ENCODE results near the gene AZU1. TPM values are rescaled to one million over a fixed set of nuclear protein-coding genes. Genes with fewer than 3 reads are reported as not detected.

The AZU1 gene
- total RNA-seq, 2 donors from 2014 or later = 2.5 to 3.7 TPM

GRCh38 chr19:843180-843835 lies 15.7 kb downstream of the AZU1 start:
- Histone ChIP-seq H3K4me3 (ENCODE audit: low read length) (no peak overlapping the region), H3K9ac (ENCODE audit: extremely low read depth, low read length, poor library complexity, severe bottlenecking) (no peak overlapping the region), H3K9me3 (ENCODE audit: control insufficient read depth, low read length) (no peaks in the 10 kb centered on the region), H3K4me1 (ENCODE audit: control insufficient read depth, insufficient read depth, low read length) (no peaks in the 10 kb centered on the region), H3K27ac (ENCODE audit: low read depth, low read length) (no peak overlapping the region), H3K36me3 (ENCODE audit: control insufficient read depth, insufficient read depth, low read length) (no peaks in the 10 kb centered on the region), H3K27me3 (ENCODE audit: control insufficient read depth, insufficient read depth, low read length, poor library complexity, severe bottlenecking) (peaks cover 31% of the 10 kb centered on the region)
- no peaks in the 10 kb centered on the region for H3K9me3 Mint-ChIP-seq
- no peaks in the 10 kb centered on the region for H3K4me1 Mint-ChIP-seq
- peaks cover 46% of the 10 kb centered on the region for H3K27me3 Mint-ChIP-seq (ENCODE audit: insufficient read depth)
- H3K27ac Mint-ChIP-seq = no peak overlapping the region
- no peak overlapping the region for H3K4me3 Mint-ChIP-seq
- H3K36me3 Mint-ChIP-seq (ENCODE audit: low read depth) = no peaks in the 10 kb centered on the region
- DNase-seq = peak; percentile 77
- TF ChIP-seq, protein P1, sequence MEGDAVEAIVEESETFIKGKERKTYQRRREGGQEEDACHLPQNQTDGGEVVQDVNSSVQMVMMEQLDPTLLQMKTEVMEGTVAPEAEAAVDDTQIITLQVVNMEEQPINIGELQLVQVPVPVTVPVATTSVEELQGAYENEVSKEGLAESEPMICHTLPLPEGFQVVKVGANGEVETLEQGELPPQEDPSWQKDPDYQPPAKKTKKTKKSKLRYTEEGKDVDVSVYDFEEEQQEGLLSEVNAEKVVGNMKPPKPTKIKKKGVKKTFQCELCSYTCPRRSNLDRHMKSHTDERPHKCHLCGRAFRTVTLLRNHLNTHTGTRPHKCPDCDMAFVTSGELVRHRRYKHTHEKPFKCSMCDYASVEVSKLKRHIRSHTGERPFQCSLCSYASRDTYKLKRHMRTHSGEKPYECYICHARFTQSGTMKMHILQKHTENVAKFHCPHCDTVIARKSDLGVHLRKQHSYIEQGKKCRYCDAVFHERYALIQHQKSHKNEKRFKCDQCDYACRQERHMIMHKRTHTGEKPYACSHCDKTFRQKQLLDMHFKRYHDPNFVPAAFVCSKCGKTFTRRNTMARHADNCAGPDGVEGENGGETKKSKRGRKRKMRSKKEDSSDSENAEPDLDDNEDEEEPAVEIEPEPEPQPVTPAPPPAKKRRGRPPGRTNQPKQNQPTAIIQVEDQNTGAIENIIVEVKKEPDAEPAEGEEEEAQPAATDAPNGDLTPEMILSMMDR (conservative IDR thresholded peaks at IDR 0.05) = peak; percentile 58
- 9 to 11% methylated on average over 31 to 46 of the region's 46 CpGs for WGBS, 2 experiments (ENCODE audit: insufficient coverage in 1 of 2, insufficient read length in 1 of 2)

DNA sequence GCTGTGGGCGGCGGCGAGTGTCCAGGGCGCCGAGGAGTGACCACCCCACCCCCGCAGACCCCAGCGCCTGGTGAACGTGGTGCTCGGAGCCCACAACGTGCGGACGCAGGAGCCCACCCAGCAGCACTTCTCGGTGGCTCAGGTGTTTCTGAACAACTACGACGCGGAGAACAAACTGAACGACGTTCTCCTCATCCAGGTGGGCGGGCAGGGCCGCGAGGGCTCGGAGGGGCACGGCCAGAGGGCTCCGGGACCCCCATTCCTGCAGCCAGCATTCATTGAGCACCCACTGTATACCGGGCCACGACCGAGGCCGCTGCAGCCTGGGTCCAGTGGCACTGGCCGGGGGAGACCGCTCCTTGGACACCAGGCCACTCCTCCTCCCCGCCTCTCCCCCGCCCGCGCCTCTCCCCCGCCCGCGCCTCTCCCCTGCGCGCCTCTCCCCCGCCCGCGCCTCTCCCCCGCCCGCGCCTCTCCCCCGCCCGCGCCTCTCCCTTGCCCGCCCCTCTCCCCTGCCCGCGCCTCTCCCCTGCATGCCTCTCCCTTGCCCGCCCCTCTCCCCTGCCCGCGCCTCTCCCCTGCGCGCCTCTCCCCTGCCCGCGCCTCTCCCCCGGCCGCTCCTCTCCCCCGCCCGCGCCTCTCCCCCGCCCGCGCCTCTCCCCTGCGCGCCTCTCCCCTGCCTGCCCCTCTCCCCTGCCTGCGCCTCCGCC lies 16.4 kb downstream of the AZU1 start:
- H3K9ac ChIP-seq (ENCODE audit: extremely low read depth, low read length, poor library complexity, severe bottlenecking) = no peak overlapping the region
- Mint-ChIP-seq H3K4me3 (no peak overlapping the region), H3K27ac (no peak overlapping the region), H3K4me1 (no peaks in the 10 kb centered on the region), H3K36me3 (ENCODE audit: low read depth) (no peaks in the 10 kb centered on the region), H3K9me3 (no peaks in the 10 kb centered on the region), H3K27me3 (ENCODE audit: insufficient read depth) (peaks cover 49% of the 10 kb centered on the region)
- no peaks in the 10 kb centered on the region for H3K4me1 ChIP-seq (ENCODE audit: control insufficient read depth, insufficient read depth, low read length)
- TF ChIP-seq, protein P1 (conservative IDR thresholded peaks at IDR 0.05) = no peak
- DNase-seq = no peak
- no peaks in the 10 kb centered on the region for H3K36me3 ChIP-seq (ENCODE audit: control insufficient read depth, insufficient read depth, low read length)
- WGBS, 2 experiments (ENCODE audit: insufficient coverage in 1 of 2, insufficient read length in 1 of 2) = 15 to 18% methylated on average over 17 to 43 of the region's 70 CpGs
- H3K4me3 ChIP-seq (ENCODE audit: low read length) = no peak overlapping the region
- H3K9me3 ChIP-seq (ENCODE audit: control insufficient read depth, low read length) = no peaks in the 10 kb centered on the region
- no peak overlapping the region for H3K27ac ChIP-seq (ENCODE audit: low read depth, low read length)
- peaks cover 31% of the 10 kb centered on the region for H3K27me3 ChIP-seq (ENCODE audit: control insufficient read depth, insufficient read depth, low read length, poor library complexity, severe bottlenecking)

GRCh38 chr19:844546-844971 lies 16.9 kb downstream of the AZU1 start:
- TF ChIP-seq, protein P1 (conservative IDR thresholded peaks at IDR 0.05) = no peak
- Histone ChIP-seq H3K9me3 (ENCODE audit: control insufficient read depth, low read length) (no peaks in the 10 kb centered on the region), H3K9ac (ENCODE audit: extremely low read depth, low read length, poor library complexity, severe bottlenecking) (no peak overlapping the region), H3K4me3 (ENCODE audit: low read length) (no peak overlapping the region), H3K27ac (ENCODE audit: low read depth, low read length) (no peak overlapping the region), H3K36me3 (ENCODE audit: control insufficient read depth, insufficient read depth, low read length) (no peaks in the 10 kb centered on the region), H3K27me3 (ENCODE audit: control insufficient read depth, insufficient read depth, low read length, poor library complexity, severe bottlenecking) (peaks cover 31% of the 10 kb centered on the region), H3K4me1 (ENCODE audit: control insufficient read depth, insufficient read depth, low read length) (no peaks in the 10 kb centered on the region)
- no peaks in the 10 kb centered on the region for H3K4me1 Mint-ChIP-seq
- 55 to 69% methylated on average over 6 to 11 of the region's 11 CpGs for WGBS, 2 experiments (ENCODE audit: insufficient coverage in 1 of 2, insufficient read length in 1 of 2)
- no peak for DNase-seq
- no peak overlapping the region for H3K4me3 Mint-ChIP-seq
- no peaks in the 10 kb centered on the region for H3K36me3 Mint-ChIP-seq (ENCODE audit: low read depth)
- H3K9me3 Mint-ChIP-seq = no peaks in the 10 kb centered on the region
- peaks cover 49% of the 10 kb centered on the region for H3K27me3 Mint-ChIP-seq (ENCODE audit: insufficient read depth)
- no peak overlapping the region for H3K27ac Mint-ChIP-seq

All from endodermal cell (in vitro differentiated cells).